HG02798 (cell line): ENCODE data around the gene CALM1.
"Not testable (repeated sequence)": the region's sequence is repeated elsewhere in the genome, so short reads cannot be mapped to it uniquely, and the experiment has no call there.

Experiments used
- ATAC-seq: cut with Tn5 transposase; IDR thresholded peaks from one replicate; pipeline ENCODE4 v1.9.1; 2021; ENCODE audit warnings: mild to moderate bottlenecking; ENCODE audit not compliant: unreplicated experiment, poor library complexity

The CALM1 gene

DNA sequence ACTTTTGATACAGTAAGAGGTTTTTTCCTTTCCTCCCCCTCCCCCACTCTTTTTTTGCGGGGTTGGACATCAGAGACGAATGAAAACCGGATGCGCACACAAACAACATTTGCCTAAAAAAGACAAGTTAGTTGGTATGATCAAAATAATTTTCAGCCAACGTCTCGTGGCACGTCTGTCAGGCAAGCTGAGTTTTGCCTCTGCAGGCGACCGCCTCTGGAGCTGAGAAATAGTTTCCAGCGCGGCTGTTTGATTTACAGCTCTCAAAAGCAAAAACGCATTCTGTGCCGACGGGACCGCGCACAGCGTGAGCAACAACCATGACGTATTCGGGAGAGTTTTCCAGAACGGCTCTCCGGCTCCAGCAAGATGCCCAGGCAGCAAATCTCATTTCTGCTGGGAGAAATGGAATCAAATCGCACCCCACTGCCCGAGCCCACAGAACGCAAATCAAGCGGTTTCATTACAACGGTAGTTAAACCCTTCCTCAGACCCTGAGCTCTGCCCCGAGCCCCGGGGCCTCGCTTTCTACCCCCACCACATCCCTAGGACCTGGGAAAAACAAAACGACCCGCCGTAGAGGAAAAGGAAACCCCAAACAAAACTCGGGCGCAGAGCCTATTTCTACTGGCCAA lies 14.2 kb upstream of the CALM1 start:
- peak; percentile 11 for ATAC-seq

DNA sequence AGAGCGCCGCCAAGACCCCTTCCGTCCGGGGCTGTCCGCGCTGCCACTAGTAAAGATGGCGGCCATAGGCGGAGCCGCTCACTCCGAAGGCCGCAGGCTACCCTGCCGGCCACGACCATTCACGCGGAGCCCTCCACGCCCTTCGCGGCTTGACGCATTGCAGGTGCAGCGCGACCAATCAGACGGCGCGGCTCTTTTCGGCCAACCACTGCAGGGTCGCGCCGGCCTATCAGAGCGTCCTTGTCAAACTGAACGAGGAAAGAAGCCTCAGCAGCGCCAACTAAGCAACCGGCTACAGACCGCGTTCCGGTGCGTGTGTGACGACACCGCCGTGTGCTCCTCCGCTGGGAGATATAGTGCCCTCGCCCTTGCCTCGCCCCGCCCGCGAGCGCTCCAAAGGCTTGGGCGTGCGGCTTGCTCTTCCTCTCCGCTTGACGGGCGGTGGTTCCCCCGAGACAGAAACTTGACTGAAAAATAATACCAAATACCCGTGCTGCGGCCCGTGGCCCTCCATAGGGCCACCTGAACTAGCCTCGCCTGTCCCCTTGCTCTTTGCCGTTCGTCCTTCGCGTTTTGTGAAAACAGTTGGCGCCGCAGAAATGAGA lies 13.6 kb upstream of the CALM1 start:
- peak; percentile 96 for ATAC-seq

DNA sequence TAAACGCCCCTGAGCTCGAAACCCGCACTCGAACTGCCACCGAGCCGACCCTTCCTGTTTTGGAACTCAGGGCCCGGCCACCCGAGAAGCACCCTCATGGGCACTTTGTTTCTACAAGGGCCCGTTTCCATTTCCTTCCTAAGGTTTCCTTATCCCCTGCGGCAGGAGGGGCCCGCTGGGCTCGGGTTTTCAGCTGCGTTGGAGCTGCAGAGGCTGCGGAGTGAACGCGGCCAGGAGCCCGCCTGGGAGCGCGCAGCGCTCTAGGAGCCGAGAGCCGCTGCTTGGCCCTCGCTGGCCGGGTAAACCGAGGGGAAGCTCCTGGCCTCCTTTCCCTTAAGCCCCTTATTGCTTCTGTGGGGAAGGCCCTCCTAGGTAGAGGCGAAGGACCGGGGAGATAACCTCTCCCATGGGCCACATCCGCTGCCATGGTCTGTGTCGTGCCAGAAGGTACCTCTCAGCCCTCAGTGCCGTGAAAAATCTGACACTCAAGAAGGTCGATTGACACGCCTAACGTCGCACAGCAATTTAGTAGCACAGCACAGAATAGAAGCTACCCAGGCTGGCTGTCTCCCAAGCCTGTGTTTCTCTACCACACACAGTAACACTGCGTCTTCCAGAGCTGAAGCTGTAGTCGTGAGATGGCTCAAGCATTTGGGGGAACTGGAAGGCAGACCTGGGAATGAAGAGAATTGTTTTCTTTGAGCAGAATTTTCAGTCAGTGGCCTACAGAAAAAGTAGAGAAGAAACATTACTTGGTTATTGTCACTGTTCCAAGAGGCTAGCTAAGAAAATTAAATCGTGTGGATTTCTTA lies 12.9 kb upstream of the CALM1 start:
- ATAC-seq, result no peak

DNA sequence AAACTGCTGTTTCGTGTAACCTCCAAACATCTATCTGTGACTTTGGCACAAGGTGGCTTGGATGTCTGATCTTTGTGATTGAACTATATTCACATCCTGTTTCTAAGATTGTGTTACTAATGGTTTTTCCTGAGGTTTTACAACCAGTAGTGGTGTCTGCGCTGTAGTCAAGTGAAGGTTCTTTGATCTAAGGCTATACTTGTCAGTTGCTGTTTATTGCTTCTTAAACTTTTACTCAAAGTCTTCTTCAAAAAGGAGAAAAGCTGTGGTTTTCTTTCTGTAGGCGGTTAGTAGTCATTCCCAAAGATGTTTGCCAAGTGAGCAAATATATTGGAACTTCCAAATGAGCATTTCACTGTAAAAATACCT lies 12.3 kb upstream of the CALM1 start:
- no peak for ATAC-seq

DNA sequence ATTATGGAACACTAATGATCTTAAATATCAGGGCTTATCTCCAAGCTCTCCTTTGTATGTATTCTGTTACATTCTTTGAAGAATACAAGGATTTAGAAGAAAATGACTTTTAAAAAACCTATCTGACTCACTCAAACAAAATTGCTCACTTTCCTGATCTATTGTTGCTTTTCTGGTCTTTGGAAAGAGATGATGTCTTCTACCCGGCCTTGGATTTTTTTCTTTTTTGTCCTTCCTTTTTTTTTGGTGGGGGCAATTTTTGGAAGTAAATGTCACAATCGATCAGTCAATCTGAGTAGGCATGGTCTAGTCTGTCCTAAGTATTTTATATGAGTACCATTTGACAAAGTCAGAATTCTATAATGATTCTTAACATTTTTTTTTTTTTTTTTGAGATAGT lies 10.5 kb upstream of the CALM1 start:
- no peak for ATAC-seq

DNA sequence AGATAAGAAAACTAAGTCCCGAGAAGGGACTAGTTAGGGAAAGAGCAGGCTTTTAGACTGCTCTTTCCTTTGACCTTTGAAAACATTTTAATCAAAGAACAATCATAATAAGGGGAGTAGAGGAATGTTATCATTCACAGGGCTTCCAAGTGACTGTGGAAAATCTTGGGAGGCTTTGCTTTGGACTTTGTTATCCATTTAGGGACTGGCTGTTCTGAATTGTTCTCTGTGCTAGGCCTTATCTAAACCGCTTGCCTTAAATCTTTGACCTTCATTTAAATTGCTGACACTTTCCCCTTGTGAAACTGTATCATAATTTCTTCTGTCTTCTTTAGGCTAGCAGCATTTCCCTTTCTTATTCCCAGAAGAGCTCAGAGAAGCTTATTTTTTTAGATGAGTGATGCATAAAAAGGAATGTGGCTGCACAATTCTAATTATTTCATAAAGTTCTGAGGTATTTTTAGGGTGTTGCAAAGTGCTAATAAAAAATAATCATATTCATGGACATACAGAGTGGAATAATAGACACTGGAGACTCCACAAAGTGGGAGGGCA lies 9.5 kb upstream of the CALM1 start:
- no peak for ATAC-seq

DNA sequence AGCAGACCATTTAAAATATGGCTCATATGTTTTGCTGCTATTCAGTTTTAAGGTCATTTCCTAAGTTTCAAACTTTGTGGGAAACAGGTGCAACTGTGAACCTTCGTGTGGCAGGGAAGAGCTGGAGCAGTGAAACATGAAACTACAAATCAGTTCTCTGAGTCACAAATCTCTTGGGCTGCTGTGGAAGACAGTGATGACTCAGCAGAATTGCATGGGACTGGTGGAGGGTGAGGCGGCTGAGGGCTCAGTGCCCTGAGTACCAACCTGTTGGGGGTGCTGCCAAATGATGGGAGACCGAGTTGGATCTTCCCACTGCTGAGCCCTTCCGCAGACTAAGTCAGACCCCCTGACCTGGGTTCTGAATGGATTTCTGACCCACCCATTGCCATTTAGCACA lies 8.4 kb upstream of the CALM1 start:
- ATAC-seq, result no peak

DNA sequence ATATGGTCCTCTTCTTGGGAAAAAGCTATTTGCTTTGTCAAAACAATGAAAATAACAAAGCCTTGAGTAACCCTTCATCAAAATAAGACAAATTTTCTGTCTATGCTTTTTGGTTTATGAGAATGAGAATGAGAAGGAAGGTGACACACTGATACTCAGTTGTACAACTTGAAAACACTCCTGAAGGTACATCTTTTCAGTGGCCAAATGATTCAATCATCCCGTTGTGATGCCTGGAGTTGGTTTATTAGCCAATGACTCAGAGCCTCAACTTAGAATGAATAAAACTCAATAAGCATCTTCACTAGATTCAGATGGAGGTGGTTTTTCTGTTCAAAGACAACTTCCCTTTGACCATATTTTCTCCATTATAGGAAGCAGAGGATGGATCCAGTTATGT lies 7.8 kb upstream of the CALM1 start:
- ATAC-seq, result no peak

DNA sequence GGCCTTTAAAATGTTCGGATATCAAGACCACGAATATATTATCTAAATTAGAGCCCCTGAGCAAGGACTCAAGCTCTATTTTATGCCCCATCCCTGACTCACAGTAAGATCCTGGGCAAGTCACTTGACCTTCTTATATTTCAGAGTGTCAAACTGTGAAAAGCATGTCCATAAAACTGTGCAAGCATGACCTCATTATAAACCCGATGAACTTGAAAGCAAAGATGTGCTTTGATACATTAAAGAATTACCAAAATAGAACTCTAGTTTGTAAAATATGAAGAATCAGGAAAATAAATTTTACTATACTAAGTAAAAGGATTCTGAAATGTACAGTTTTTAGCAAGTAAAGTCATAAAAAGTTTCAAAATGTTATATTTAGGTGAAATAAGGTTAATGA lies 2.9 kb upstream of the CALM1 start:
- no peak for ATAC-seq

DNA sequence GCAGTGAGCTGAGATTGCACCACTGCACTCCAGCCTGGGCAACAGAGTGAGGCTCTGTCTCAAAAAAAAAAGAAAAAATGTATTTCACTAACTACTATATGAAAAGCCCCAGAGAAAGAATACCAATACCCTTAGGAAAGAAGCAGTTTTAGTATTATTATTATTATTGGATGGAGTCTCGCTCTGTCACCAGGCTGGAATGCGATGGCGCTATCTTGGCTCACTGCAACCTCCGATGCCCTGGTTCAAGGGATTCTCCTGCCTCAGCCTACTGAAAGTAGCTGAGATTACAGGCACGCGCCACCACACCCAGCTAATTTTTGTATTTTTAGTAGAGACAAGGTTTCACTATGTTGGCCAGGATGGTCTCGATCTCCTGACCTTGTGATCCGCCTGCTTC lies 2.0 kb upstream of the CALM1 start:
- not testable (repeated sequence) for ATAC-seq

DNA sequence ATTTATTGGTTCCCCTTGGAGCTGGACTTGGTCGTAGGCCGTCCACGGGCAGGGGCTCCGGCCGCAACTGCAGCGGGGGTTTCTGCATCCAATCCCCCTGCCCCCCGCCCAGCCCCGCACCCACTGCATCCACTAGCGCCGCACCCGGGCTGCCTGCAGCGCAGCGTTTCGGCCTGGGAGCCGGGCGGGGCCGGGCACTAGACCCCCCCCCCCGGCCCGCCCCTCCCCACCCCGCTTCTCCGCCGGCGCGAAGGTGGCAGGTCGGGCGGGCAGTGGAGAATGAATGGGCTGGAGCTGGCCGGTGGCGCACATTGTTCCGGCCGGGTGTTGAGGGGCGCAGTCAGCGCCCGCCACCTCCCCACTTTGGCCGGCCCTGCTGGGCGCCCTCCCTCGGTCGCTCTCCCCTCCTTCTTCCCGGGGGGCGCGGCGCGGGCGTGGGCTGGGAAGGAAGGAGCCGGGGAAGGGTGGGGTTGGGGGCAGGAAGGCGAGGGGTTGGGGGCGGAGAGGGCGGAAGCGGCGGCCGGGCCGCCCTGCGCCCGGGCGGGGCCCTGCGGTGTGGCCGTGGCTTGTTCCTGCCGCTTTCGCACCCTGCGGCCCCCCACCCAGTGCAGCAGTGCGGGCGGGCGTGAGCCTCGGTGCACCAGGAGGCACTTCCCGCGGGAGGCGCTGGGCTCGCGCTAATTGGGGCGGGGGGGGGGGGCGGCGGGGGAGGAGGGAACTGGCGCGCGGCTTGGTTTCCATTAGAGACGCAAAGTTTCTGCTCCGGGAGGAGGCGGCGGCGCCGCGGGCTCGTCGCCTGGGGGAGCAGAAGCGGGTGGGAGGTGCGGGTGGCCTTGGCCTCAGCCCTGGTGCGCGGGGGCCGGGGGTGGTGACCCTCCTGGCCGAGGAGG lies 841 bp downstream of the CALM1 start:
- peak; percentile 22 for ATAC-seq

DNA sequence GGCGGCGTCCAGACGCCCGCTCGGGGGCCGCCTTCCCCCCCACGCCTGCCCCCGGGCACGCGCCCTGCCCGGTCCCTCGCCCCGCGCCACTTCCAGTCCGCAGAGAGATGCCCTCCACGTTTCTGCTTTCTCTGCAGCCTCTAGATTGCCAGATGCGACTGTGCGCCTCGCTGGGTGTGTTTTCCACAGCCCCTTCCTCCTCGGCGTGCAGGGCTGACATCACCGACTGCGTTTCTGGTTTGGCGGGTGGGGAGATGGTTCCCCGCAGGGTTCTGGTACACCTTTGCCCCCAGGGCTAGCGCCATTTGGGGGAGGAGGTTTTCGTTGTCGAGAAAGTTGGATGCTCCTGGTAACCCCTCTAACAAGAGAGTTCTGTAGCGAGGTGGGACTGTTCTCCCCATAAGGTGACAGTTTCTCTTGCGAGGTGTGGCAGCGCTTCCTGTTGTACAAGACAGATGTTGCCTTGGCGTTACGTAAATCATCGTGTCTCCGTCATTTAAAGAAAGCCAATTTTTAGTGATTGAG lies 1.5 kb downstream of the CALM1 start:
- ATAC-seq, result peak; percentile 4

DNA sequence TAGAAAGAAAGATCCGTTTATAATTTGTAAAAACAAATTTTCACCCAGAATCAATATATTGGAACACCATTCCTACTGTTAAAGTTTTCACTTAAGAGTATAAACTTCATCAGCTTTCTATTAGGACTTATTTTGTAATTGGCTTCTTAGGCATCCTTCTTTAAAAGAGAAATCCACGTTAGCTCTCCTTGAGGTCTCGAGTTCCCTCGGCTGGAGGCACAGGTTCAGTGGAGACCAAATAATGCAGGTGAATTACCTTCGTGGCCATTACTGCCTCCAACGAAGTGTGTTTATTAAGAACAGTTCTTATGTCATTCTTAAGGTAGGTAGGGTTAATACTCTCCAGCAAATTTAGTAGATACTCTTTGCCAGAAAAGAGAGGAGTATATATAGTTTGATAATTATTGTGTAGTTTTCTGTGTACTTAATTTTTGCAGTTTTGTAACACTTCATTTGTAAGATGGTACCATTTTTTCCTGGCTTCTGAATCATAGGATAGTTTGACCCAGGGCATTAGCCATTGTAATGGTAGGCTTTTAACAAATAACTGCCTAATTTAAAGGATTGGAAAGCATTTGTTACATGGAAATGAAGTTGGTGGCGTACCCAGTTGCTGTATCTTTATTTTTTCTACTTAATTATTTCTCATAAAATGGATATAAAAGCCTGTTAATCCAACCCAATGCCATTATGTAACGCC lies 2.2 kb downstream of the CALM1 start:
- ATAC-seq, result no peak

DNA sequence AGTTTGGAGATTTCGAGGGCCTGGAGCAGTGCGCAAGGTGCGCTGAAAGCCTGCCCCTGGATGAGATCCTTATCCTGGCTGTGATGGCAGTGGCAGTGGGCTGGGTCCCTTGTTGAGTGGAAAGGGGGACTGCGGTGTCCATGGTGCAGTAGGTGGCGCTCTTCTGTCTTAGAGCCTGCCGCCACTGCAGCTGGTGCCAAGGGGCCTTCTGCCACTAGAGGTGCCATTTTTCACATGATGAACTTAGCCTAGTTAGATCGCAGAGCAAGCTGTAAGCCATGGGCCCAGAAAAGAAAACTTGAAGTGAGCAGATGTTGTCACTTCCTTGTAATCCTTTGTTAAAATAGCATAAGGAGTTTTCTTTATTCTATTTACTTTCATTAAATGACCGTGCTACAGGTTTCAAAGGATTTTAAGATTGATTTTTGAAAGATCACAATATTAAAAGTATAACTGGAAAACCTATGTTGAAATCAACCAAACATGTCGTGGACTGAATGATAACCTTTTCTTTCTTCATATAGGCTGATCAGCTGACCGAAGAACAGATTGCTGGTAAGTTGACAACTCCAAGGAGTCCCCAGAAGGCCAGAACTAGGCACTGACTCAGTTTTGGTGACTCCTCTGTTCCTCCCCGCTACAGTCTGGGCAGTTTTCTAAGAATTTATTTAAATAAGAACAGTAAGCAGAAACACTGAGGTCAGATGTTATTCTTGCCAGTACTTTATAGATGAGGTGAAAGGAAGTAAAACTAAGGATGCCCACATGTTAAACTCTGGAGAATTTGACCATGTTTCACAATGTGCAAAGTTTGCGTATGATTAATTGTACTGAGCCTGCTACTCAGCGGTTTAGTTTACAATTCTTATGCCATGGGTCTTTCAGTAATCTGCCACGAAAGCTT lies 3.0 kb downstream of the CALM1 start:
- ATAC-seq, result peak; percentile 55

DNA sequence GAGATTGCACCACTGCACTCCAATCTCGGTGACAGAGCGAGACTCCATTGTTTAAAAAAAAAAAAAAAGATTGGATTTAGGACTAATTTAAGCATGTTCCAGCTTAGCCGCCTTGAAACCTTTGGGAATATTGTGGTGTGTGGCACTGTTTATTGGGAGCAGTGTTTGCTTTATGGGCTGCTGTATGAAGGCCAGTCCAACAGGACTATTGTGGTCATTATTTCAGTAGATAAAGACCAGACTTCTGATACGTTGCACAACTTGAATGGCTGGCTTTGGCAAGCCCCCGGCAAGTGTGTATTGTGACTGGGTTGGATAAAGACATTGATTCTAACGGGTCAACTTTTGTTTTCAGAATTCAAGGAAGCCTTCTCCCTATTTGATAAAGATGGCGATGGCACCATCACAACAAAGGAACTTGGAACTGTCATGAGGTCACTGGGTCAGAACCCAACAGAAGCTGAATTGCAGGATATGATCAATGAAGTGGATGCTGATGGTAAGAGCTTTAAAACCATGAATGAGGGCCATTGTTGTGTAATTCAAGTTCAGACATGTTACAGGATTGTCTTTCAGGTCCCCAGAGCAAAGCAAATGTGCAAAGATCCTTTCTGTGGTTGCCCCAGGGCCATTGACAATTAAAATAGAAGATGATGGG lies 4.2 kb downstream of the CALM1 start:
- ATAC-seq, result no peak

DNA sequence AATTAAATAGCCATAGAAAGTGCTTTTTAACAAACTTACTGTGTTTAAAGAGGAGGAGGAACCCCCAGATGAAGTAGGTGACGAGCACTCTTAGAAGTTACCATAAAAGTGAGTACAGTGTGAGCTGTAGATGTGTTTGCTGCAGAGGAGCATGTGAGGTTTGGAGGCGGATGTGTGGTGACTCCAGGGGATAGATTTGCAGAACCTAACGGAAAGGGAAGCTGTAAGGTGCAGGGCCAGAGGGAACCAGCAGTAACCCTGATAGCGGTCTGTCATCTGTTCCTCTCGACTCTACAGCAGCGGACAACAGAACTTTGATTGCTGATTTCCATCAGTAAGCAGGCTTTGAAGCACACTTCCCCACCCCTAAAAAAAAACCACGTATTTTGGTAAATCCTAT lies 5.2 kb downstream of the CALM1 start:
- ATAC-seq, result no peak

DNA sequence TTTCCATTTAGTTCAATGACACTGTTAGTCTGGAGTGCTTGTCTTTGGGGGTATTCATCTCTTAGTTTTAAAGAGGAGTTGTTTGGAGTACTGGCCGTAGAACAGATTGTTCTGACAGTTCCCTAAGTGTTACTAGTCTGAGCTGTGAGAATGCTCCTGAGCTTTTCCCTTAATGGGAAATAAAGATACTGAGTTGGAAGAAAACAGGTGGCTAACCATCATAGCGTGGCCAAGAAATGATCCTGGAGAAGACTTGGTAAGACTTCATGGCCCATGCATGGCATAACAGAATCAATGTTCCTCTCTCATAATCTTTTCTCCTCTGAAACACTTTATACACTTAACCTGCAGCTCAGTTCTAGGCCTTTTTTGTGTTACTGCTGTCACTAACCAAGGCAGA lies 6.2 kb downstream of the CALM1 start:
- no peak for ATAC-seq

DNA sequence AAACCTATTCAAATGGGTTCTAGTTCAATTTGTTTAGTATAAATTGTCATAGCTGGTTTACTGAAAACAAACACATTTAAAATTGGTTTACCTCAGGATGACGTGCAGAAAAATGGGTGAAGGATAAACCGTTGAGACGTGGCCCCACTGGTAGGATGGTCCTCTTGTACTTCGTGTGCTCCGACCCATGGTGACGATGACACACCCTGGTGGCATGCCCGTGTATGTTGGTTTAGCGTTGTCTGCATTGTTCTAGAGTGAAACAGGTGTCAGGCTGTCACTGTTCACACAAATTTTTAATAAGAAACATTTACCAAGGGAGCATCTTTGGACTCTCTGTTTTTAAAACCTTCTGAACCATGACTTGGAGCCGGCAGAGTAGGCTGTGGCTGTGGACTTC lies 8.3 kb downstream of the CALM1 start:
- ATAC-seq, result no peak
